Measurements from ENCODE around the gene PIWIL4. TPM values are rescaled to one million over a fixed set of nuclear protein-coding genes. Genes with fewer than 3 reads are reported as not detected.

Gene PIWIL4
- 1 to 10 TPM; 6.3 to 6.7 TPM for total RNA-seq

DNA sequence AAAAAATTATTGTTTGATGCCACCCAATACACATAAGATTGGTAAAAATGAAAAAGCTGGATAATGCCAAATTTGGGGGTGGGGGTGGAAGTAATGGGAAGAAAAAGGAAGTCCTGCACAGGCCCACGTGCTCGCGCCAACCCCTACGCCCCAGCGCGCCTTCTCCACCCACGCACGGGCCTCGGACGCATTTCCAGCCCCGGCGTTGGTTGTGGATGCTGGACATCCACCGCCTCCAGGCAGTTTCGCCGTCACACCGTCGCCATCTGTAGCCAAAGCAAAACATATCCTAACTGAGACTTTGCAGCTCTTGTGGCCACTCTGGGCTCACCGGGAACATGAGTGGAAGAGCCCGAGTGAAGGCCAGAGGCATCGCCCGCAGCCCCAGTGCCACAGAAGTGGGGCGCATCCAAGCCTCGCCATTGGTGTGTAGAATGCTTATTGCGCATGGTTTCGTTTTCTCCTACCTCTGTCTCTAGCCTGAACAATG, at the start of gene PIWIL4:
Gene PIWIL4 (plus strand): TSS at position 188 of the 490 bp plus-strand sequence. CDS start 151 bp downstream, at position 339.
- H3K27ac ChIP-seq = no peak within 1 kb of the TSS
- DNase-seq = no peak
- intact Hi-C loops (cut with DNase I) = no loop called here
- no peaks in the 10 kb centered on the region for H3K27me3 ChIP-seq
- H3K9ac ChIP-seq (ENCODE audit: low read depth in 2 of 2, low read length in 2 of 2) = no peak within 1 kb of the TSS
- H3K9me3 ChIP-seq = no peaks in the 10 kb centered on the region
- no peak within 1 kb of the TSS for H3K4me3 ChIP-seq
- no peaks in the 10 kb centered on the region for H3K36me3 ChIP-seq
- TF ChIP-seq, protein P1, sequence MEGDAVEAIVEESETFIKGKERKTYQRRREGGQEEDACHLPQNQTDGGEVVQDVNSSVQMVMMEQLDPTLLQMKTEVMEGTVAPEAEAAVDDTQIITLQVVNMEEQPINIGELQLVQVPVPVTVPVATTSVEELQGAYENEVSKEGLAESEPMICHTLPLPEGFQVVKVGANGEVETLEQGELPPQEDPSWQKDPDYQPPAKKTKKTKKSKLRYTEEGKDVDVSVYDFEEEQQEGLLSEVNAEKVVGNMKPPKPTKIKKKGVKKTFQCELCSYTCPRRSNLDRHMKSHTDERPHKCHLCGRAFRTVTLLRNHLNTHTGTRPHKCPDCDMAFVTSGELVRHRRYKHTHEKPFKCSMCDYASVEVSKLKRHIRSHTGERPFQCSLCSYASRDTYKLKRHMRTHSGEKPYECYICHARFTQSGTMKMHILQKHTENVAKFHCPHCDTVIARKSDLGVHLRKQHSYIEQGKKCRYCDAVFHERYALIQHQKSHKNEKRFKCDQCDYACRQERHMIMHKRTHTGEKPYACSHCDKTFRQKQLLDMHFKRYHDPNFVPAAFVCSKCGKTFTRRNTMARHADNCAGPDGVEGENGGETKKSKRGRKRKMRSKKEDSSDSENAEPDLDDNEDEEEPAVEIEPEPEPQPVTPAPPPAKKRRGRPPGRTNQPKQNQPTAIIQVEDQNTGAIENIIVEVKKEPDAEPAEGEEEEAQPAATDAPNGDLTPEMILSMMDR (IDR thresholded peaks at IDR 0.05) = no peak
- H3K4me1 ChIP-seq = no peaks in the 10 kb centered on the region

DNA sequence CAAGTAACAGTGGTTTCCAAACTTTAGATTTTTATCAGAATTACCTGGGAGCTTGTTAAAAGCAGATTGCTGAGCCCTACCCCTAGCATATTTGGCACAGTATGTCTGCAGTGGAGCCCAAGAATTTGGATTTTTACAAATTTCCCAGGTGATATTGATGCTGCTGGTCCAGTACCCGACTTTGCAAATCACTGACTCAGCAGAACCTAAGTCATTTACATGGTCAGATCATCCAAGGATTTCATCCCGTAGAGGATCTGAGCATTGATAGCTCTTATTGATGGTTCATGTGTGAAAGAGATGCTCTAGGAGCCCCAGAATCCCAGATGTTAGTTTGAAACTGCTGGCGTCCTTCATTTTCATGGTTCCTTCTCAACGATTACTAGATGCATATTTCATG, 48.9 kb upstream of the PIWIL4 start:
- no peaks in the 10 kb centered on the region for H3K4me1 ChIP-seq
- no peak overlapping the region for H3K27ac ChIP-seq
- no peaks in the 10 kb centered on the region for H3K36me3 ChIP-seq
- DNase-seq = no peak
- no peak overlapping the region for H3K9ac ChIP-seq (ENCODE audit: low read depth in 2 of 2, low read length in 2 of 2)
- intact Hi-C loops (cut with DNase I) = no loop called here
- no peaks in the 10 kb centered on the region for H3K9me3 ChIP-seq
- TF ChIP-seq, protein P1 (IDR thresholded peaks at IDR 0.05) = no peak
- no peak overlapping the region for H3K4me3 ChIP-seq
- H3K27me3 ChIP-seq = no peaks in the 10 kb centered on the region

DNA sequence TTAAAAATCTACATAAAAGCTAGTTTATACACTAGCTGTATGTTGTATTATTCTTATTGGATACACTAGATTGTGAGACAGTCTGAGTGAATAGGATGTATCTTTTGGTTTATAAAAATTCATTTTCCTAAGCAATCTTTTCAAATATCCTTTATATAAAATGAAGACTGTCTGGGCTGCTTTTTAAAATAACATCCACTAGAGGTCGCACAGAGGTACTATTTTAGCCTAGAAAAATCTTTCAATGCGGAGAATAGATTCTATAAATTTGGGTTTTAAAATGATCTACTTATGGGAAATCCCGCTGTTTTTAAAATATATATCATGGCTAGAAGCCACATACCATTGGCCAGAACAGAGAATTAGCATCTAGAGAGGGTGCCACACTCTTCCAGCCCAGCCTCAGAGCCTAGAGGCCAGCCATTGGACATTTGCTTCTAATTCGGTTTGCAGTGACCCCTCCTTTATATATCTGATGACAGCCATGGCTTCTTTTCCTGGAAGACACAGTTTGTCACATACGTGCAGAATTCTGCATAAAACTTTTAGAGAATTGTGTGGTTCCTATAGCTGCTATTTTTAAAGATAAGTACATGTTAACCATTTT, 47.6 kb upstream of the PIWIL4 start:
- Histone ChIP-seq H3K9ac (ENCODE audit: low read depth in 2 of 2, low read length in 2 of 2) (no peak overlapping the region), H3K4me3 (no peak overlapping the region), H3K27me3 (no peaks in the 10 kb centered on the region), H3K4me1 (no peaks in the 10 kb centered on the region), H3K27ac (no peak overlapping the region), H3K36me3 (no peaks in the 10 kb centered on the region), H3K9me3 (no peaks in the 10 kb centered on the region)
- TF ChIP-seq, protein P1 (IDR thresholded peaks at IDR 0.05) = peak; percentile 51
- intact Hi-C loops (cut with DNase I) = loop anchor here (2.0 to 10.0 kb wide), 3 partner anchors 43 to 375 kb away; no protein-coding TSS in a partner anchor
- no peak for DNase-seq

DNA sequence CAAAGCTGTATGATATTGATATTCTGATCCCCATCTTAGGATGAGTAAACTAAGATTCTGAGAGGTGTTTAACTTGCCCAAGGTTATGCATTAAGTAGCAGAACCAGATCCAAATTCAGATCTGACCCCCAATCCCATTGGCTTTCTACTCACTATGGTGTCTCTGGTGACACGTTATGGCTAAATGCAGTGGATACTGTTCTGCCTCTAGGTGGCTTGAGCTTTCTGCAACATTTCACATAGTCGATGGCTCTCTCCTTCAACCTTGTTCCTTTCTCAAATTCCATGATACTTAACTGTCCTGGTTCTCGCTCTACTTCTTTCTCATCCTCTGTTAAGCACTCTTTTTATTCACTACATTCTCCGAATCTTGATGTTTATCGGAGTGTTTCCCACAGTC, 45.5 kb upstream of the PIWIL4 start:
- intact Hi-C loops (cut with DNase I) = loop anchor here (2.0 to 10.0 kb wide), 3 partner anchors 41 to 373 kb away; no protein-coding TSS in a partner anchor
- no peak overlapping the region for H3K27ac ChIP-seq

DNA sequence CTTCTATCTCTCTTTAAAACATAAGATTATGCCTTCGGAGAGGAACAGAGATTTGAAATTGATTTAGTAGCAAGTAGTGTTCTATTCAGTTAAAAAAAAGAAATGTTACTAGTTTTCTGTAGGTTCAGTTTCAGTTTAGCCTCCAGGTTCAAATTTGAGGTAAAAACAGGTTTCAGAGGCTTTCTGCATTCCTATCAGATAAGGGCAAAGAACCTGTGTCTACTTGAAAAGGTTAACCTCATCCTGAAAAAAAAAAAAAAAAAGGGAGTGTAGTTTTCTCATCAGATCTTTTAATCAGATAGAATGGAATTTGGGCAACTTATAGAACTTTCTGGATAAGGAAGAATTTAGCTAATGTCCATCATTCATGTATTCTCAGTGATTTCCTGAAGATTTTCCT, 42.8 kb upstream of the PIWIL4 start:
- no peaks in the 10 kb centered on the region for H3K4me1 ChIP-seq
- H3K9me3 ChIP-seq = no peaks in the 10 kb centered on the region
- DNase-seq = no peak
- no peaks in the 10 kb centered on the region for H3K27me3 ChIP-seq
- no peak overlapping the region for H3K27ac ChIP-seq
- no peak overlapping the region for H3K9ac ChIP-seq (ENCODE audit: low read depth in 2 of 2, low read length in 2 of 2)
- intact Hi-C loops (cut with DNase I) = loop anchor here (5.0 to 10.0 kb wide), 2 partner anchors 38 to 370 kb away; no protein-coding TSS in a partner anchor
- H3K4me3 ChIP-seq = no peak overlapping the region
- TF ChIP-seq, protein P1 (IDR thresholded peaks at IDR 0.05) = no peak
- H3K36me3 ChIP-seq = no peaks in the 10 kb centered on the region

More for the DNA sequence above, 45.5 kb upstream of the PIWIL4 start:
- TF ChIP-seq, protein P1 (IDR thresholded peaks at IDR 0.05) = peak; percentile 40
- H3K4me3 ChIP-seq = no peak overlapping the region
- no peak overlapping the region for H3K9ac ChIP-seq (ENCODE audit: low read depth in 2 of 2, low read length in 2 of 2)
- H3K27me3 ChIP-seq = no peaks in the 10 kb centered on the region
- H3K9me3 ChIP-seq = no peaks in the 10 kb centered on the region
- no peaks in the 10 kb centered on the region for H3K36me3 ChIP-seq
- no peaks in the 10 kb centered on the region for H3K4me1 ChIP-seq
- no peak for DNase-seq

All from colonic mucosa (tissue), 4 donors.